Type B pancreatic cell (in vitro differentiated cells): ENCODE data around the gene C3orf33. TPM values are rescaled to one million over a fixed set of nuclear protein-coding genes. Genes with fewer than 3 reads are reported as not detected.
"Not testable (repeated sequence)": the region's sequence is repeated elsewhere in the genome, so short reads cannot be mapped to it uniquely, and the experiment has no call there.

Experiments used
- DNase-seq: peaks from one replicate; pipeline ENCODE4 v3.0.0; 2021; ENCODE audit warnings: mixed read lengths; ENCODE audit not compliant: unreplicated experiment; ENCODE audit errors: extremely low spot score
- H3K27ac Mint-ChIP-seq: 2 replicates; pipeline ENCODE4 v1.8.0; 2021; ENCODE audit warnings: mild to moderate bottlenecking, mixed read lengths
- H3K27me3 Mint-ChIP-seq: 2 replicates; pipeline ENCODE4 v1.8.0; 2021; ENCODE audit warnings: mixed read lengths
- H3K36me3 Mint-ChIP-seq: 2 replicates; pipeline ENCODE4 v1.8.0; 2021; ENCODE audit warnings: mixed read lengths
- H3K4me1 Mint-ChIP-seq: one replicate; pipeline ENCODE4 v1.8.0; 2021; ENCODE audit warnings: mixed read lengths; ENCODE audit not compliant: unreplicated experiment
- H3K4me3 Mint-ChIP-seq: 2 replicates; pipeline ENCODE4 v1.8.0; 2021; ENCODE audit warnings: mild to moderate bottlenecking, mixed read lengths
- H3K9me3 Mint-ChIP-seq: 2 replicates; pipeline ENCODE4 v1.8.0; 2021; ENCODE audit warnings: mixed read lengths
- long read RNA-seq: library from polyadenylated mRNA; unstranded; transcript quantifications from one replicate; pipeline ENCODE4 v2.0.0, GENCODE V29; 2020
- total RNA-seq: library from RNA; stranded (reverse); gene quantifications from 2 replicates; pipeline ENCODE4 v1.2.1, GENCODE V29; 2021; ENCODE audit warnings: low replicate concordance
- TF ChIP-seq, protein P1 (sequence below): fragments of 200-600 bp; sonication (generic); conservative IDR thresholded peaks from 2 replicates; pipeline ENCODE4 v1.5.0; 2021; ENCODE audit warnings: antibody characterized with exemption, mild to moderate bottlenecking

Gene C3orf33
- total RNA-seq = 2.3 and 2.8 TPM in 2 replicates
- long read RNA-seq, transcript C3orf33-201 (5 exons, 1,884 nt) = major isoform, 8 of 13 reads
- long read RNA-seq, partial matches to known transcripts = 0 of 13 reads
- long read RNA-seq, other reads (novel, unspliced or antisense) = 5 of 13 reads

DNA sequence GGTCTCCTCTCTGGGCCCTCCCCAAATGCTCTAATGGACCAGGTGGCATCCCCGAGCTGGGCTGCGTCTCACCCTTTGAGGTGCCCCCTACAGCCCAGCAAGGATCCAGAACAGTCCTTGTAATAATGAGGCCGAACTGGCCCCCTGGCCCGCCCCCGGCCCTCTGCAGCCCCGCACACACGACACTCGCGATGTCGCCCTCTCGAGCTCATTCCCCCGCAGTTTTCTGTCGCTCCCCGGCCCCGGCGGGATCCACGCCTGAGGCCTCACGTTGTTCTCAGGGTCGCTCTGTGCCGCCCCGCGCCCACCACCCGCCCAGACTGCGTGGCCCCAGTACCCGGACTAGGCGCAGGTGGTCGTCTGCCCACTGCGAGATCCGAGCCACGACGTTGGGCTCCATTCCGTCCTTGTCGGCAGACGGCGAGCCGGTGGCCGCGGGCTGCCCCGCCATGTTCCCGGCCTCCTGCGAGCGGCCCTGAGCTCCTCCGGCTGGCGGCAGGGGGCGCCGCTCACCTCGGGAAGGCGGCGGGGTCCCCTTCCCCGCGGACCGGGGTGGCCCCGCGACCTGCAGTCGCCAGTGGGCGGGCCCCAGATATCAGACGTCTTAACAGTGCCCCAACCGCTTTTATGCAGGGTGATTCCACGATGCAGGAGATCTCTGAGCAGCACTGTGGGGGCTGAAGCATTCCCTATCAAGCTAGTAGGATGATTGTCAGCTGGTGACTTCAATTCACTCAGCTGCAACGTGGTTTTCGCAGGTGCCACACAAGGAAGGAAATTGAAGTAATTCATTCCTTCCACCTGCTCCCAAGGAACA, at the start of gene C3orf33:
Gene C3orf33 (minus strand): TSS at position 477 of the 817 bp plus-strand sequence. CDS start 26 bp downstream, at position 451.
- H3K27me3 Mint-ChIP-seq = no peaks in the 10 kb centered on the region
- H3K9me3 Mint-ChIP-seq = no peaks in the 10 kb centered on the region
- DNase-seq = peak; percentile 83
- H3K4me3 Mint-ChIP-seq = peak within 1 kb of the TSS; percentile 90
- peak within 1 kb of the TSS; percentile 81 for H3K27ac Mint-ChIP-seq
- peaks cover 11% of the 10 kb centered on the region for H3K36me3 Mint-ChIP-seq
- TF ChIP-seq, protein P1, sequence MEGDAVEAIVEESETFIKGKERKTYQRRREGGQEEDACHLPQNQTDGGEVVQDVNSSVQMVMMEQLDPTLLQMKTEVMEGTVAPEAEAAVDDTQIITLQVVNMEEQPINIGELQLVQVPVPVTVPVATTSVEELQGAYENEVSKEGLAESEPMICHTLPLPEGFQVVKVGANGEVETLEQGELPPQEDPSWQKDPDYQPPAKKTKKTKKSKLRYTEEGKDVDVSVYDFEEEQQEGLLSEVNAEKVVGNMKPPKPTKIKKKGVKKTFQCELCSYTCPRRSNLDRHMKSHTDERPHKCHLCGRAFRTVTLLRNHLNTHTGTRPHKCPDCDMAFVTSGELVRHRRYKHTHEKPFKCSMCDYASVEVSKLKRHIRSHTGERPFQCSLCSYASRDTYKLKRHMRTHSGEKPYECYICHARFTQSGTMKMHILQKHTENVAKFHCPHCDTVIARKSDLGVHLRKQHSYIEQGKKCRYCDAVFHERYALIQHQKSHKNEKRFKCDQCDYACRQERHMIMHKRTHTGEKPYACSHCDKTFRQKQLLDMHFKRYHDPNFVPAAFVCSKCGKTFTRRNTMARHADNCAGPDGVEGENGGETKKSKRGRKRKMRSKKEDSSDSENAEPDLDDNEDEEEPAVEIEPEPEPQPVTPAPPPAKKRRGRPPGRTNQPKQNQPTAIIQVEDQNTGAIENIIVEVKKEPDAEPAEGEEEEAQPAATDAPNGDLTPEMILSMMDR = peak; percentile 93
- H3K4me1 Mint-ChIP-seq = no peaks in the 10 kb centered on the region

GRCh38 chr3:155854141-155854940, 48.3 kb upstream of the C3orf33 start, which contains the start of gene SLC33A1:
TSS of gene SLC33A1 (minus strand) at chr3:155854427. CDS start at chr3:155853997, 430 bp downstream.
- Mint-ChIP-seq H3K27ac (peak within 1 kb of the TSS; percentile 98), H3K27me3 (peaks cover 5% of the 10 kb centered on the region), H3K9me3 (peaks cover 7% of the 10 kb centered on the region), H3K36me3 (peaks cover 10% of the 10 kb centered on the region), H3K4me3 (peak within 1 kb of the TSS; percentile 97), H3K4me1 (peaks cover 19% of the 10 kb centered on the region)
- TF ChIP-seq, protein P1 = no peak
- DNase-seq = peak; percentile 99

- Mint-ChIP-seq H3K36me3 (peaks cover 10% of the 10 kb centered on the region), H3K9me3 (peaks cover 7% of the 10 kb centered on the region), H3K27me3 (peaks cover 5% of the 10 kb centered on the region), H3K4me1 (peaks cover 19% of the 10 kb centered on the region), H3K4me3 (peak overlapping the region; percentile 97), H3K27ac (peak overlapping the region; percentile 98)
- DNase-seq = no peak
- TF ChIP-seq, protein P1 = peak; percentile 44
These were observed 47.4 kb upstream of the C3orf33 start for GRCh38 chr3:155853214-155854140.

GRCh38 chr3:155852341-155852740, 46.3 kb upstream of the C3orf33 start:
- no peak for DNase-seq
- Mint-ChIP-seq H3K4me1 (peaks cover 23% of the 10 kb centered on the region), H3K27me3 (peaks cover 5% of the 10 kb centered on the region), H3K27ac (peak overlapping the region; percentile 98), H3K9me3 (peaks cover 7% of the 10 kb centered on the region), H3K36me3 (peaks cover 14% of the 10 kb centered on the region), H3K4me3 (peak overlapping the region; percentile 97)
- TF ChIP-seq, protein P1 = no peak

GRCh38 chr3:155849404-155849803, 43.3 kb upstream of the C3orf33 start:
- not testable (repeated sequence) for H3K27ac Mint-ChIP-seq, H3K27me3 Mint-ChIP-seq, H3K9me3 Mint-ChIP-seq, DNase-seq
- Mint-ChIP-seq H3K4me3 (peak overlapping the region; percentile 47), H3K4me1 (peaks cover 21% of the 10 kb centered on the region), H3K36me3 (peaks cover 12% of the 10 kb centered on the region)
